HepG2 (cell line): Measurements from ENCODE around the gene PLXNB2. TPM values are rescaled to one million over a fixed set of nuclear protein-coding genes. Genes with fewer than 3 reads are reported as not detected.
A peak's percentile ranks its signal among the peaks of the same experiment; 100 is the strongest.

Source experiments
- DPF2 ChIP-seq: sonication (generic); formaldehyde crosslinking; IDR thresholded peaks from 2 replicates; pipeline ENCODE4 v1.4.0; 2020; ENCODE audit warnings: mild to moderate bottlenecking, low read depth, missing genetic modification reagents, borderline replicate concordance
- ELF3 ChIP-seq: IDR thresholded peaks from 2 replicates; pipeline ENCODE4 v1.6.1; 2016; ENCODE audit warnings: missing genetic modification reagents, missing compliant biosample characterization
- FOSL2 ChIP-seq: sonication (generic); formaldehyde crosslinking; IDR thresholded peaks from 2 replicates; pipeline ENCODE4 v1.4.0; 2020; ENCODE audit warnings: missing genetic modification reagents
- HBP1 ChIP-seq: IDR thresholded peaks from 2 replicates; pipeline ENCODE4 v1.6.1; 2016; ENCODE audit warnings: low read depth, control low read depth
- HNRNPUL1 ChIP-seq: fragments of 200-400 bp; formaldehyde crosslinking; IDR thresholded peaks from 2 replicates; pipeline ENCODE4 v1.6.1; 2017; ENCODE audit warnings: low read depth, mild to moderate bottlenecking, low read length, moderate library complexity
- MBD4 ChIP-seq: IDR thresholded peaks from 2 replicates; pipeline ENCODE4 v1.6.1; 2012; ENCODE audit warnings: low read length, inconsistent platforms, borderline replicate concordance
- NFRKB ChIP-seq: fragments of 450-650 bp; IDR thresholded peaks from 2 replicates; pipeline ENCODE4 v1.6.1; 2017
- PHF8 ChIP-seq: sonication (generic); formaldehyde crosslinking; IDR thresholded peaks from 2 replicates; pipeline ENCODE4 v1.5.0; 2020; ENCODE audit warnings: missing genetic modification reagents
- POLR2A ChIP-seq, 2 experiments: IDR thresholded peaks; 2 replicates each; pipeline ENCODE4 v1.6.1; 2011; ENCODE audit warnings: low read depth in 2 of 2, low read length in 2 of 2, mild to moderate bottlenecking in 1 of 2, moderate library complexity in 1 of 2; ENCODE audit not compliant: insufficient read depth in 1 of 2
- SMYD3 ChIP-seq: sonication (generic); formaldehyde crosslinking; IDR thresholded peaks from 2 replicates; pipeline ENCODE4 v1.8.1; 2023; ENCODE audit warnings: mild to moderate bottlenecking, missing genetic modification reagents
- SRSF1 ChIP-seq: fragments of 200-400 bp; formaldehyde crosslinking; optimal IDR thresholded peaks from 2 replicates; pipeline ENCODE3; 2017; ENCODE audit warnings: mild to moderate bottlenecking, low read depth, low read length, moderate library complexity
- ZMYM2 ChIP-seq: sonication (generic); formaldehyde crosslinking; IDR thresholded peaks from 2 replicates; pipeline ENCODE4 v1.8.0; 2022; ENCODE audit warnings: mild to moderate bottlenecking, missing genetic modification reagents
- ZNF121 ChIP-seq: sonication (generic); formaldehyde crosslinking; IDR thresholded peaks from 2 replicates; pipeline ENCODE4 v1.5.0; 2020; ENCODE audit warnings: mild to moderate bottlenecking, missing genetic modification reagents
- ZNF138 ChIP-seq: sonication (generic); formaldehyde crosslinking; IDR thresholded peaks from 2 replicates; pipeline ENCODE4 v1.5.0; 2020; ENCODE audit warnings: mild to moderate bottlenecking, low read depth, missing genetic modification reagents
- ZNF256 ChIP-seq: sonication (generic); formaldehyde crosslinking; conservative IDR thresholded peaks from 2 replicates; pipeline ENCODE4 v1.4.0; 2020; ENCODE audit warnings: missing genetic modification reagents
- ZNF34 ChIP-seq: sonication (generic); formaldehyde crosslinking; IDR thresholded peaks from 2 replicates; pipeline ENCODE4 v1.4.0; 2020; ENCODE audit warnings: mild to moderate bottlenecking, missing genetic modification reagents, borderline replicate concordance
- ZNF446 ChIP-seq: sonication (generic); formaldehyde crosslinking; IDR thresholded peaks from 2 replicates; pipeline ENCODE4 v1.5.0; 2020; ENCODE audit warnings: mild to moderate bottlenecking, missing genetic modification reagents
- ZNF543 ChIP-seq: sonication (generic); formaldehyde crosslinking; IDR thresholded peaks from 2 replicates; pipeline ENCODE4 v1.4.0; 2020; ENCODE audit warnings: mild to moderate bottlenecking, missing genetic modification reagents
- ZNF572 ChIP-seq: sonication (generic); formaldehyde crosslinking; IDR thresholded peaks from 2 replicates; pipeline ENCODE4 v1.5.1; 2020; ENCODE audit warnings: mild to moderate bottlenecking, missing genetic modification reagents
- ZNF577 ChIP-seq: sonication (generic); formaldehyde crosslinking; IDR thresholded peaks from 2 replicates; pipeline ENCODE4 v1.4.0; 2020; ENCODE audit warnings: mild to moderate bottlenecking, low read depth, missing genetic modification reagents, borderline replicate concordance
- ZNF703 ChIP-seq: sonication (generic); formaldehyde crosslinking; IDR thresholded peaks from 2 replicates; pipeline ENCODE4 v1.5.1; 2020; ENCODE audit warnings: missing genetic modification reagents, mild to moderate bottlenecking, moderate library complexity, borderline replicate concordance
- ZNF841 ChIP-seq: sonication (generic); formaldehyde crosslinking; IDR thresholded peaks from 2 replicates; pipeline ENCODE4 v1.8.1; 2023; ENCODE audit warnings: missing genetic modification reagents, borderline replicate concordance
- polyA plus RNA-seq, 8 experiments: library from polyadenylated mRNA; depleted of rRNA in 3 of 8; stranded (reverse) in 7 of 8; unstranded in 1 of 8; fragments of >200 nt; fragmentation: Illumina TruSeq in 4 of 8; extraction: Trizol in 4 of 8; gene quantifications; 2 replicates each; pipeline versions ENCODE4 v1.2.1 to v1.2.3, GENCODE V29; 2011 to 2016; ENCODE audit warnings: low read depth in 4 of 8, missing spikeins in 1 of 8, mixed read lengths in 1 of 8; ENCODE audit not compliant: insufficient read depth in 1 of 8
- total RNA-seq, 5 experiments: library from RNA; depleted of rRNA; stranded (reverse); fragments of >200 nt; fragmentation: Illumina TruSeq; extraction: Trizol; gene quantifications; 2 replicates each; pipeline ENCODE4 v1.2.3, GENCODE V29; 2016; ENCODE audit warnings: low read depth in 1 of 5
- TF ChIP-seq, protein P1 (sequence below): IDR thresholded peaks from 2 replicates; pipeline ENCODE4 v1.6.1; 2016; ENCODE audit warnings: missing compliant biosample characterization, missing genetic modification reagents, borderline replicate concordance
- TF ChIP-seq, protein P2 (sequence below): sonication (generic); formaldehyde crosslinking; conservative IDR thresholded peaks from 2 replicates; pipeline ENCODE4 v1.4.0; 2020; ENCODE audit warnings: missing genetic modification reagents
- TF ChIP-seq, protein P3 (sequence below), 2 experiments: sonication (generic) in 1 of 2; formaldehyde crosslinking in 1 of 2; IDR thresholded peaks; 2 replicates each; pipeline versions ENCODE4 v1.4.0 to v1.6.1; 2018 to 2020; ENCODE audit warnings: missing genetic modification reagents in 2 of 2, borderline replicate concordance in 1 of 2, low read depth in 1 of 2, mild to moderate bottlenecking in 1 of 2, missing biosample characterization in 1 of 2
- TF ChIP-seq, protein P4 (sequence below): sonication (generic); formaldehyde crosslinking; IDR thresholded peaks from 2 replicates; pipeline ENCODE4 v1.4.0; 2020; ENCODE audit warnings: missing genetic modification reagents, borderline replicate concordance

The PLXNB2 gene
- total and polyA plus RNA-seq, 2 of the 13 experiments (the other 11 are each of a cell fraction or from before 2014, with no cell fraction given): 32.6 to 68.9 TPM

GRCh38 chr22:50308597-50308935, 1.1 kb upstream of the PLXNB2 start (continued):
- TF ChIP-seq, protein P1, sequence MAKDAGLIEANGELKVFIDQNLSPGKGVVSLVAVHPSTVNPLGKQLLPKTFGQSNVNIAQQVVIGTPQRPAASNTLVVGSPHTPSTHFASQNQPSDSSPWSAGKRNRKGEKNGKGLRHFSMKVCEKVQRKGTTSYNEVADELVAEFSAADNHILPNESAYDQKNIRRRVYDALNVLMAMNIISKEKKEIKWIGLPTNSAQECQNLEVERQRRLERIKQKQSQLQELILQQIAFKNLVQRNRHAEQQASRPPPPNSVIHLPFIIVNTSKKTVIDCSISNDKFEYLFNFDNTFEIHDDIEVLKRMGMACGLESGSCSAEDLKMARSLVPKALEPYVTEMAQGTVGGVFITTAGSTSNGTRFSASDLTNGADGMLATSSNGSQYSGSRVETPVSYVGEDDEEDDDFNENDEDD (CRISPR knock-in tag): 0 out of 2 replicates have a peak, but pooled peaks have one; percentile 14
- TF ChIP-seq ZNF543 (CRISPR knock-in tag) (0 out of 2 replicates have a peak, but pooled peaks have one; percentile 11), SRSF1 (no peak), HBP1 (no peak), MBD4 (no peak), FOSL2 (CRISPR knock-in tag) (no peak), POLR2A (IDR thresholded peaks at IDR 0.05; ENCODE audit: insufficient read depth in 1 of 2, low read depth in 2 of 2, low read length in 2 of 2) (0 out of 4 replicates have a peak, but pooled peaks of 1 of the 2 experiments have one; percentile 45), ZNF446 (CRISPR knock-in tag) (no peak), ZNF34 (no peak), ZNF703 (CRISPR knock-in tag) (no peak), ZNF572 (no peak), DPF2 (CRISPR knock-in tag) (no peak), ELF3 (CRISPR knock-in tag) (peak; percentile 77), ZNF841 (no peak), SMYD3 (CRISPR knock-in tag) (no peak), ZMYM2 (CRISPR knock-in tag) (no peak), PHF8 (CRISPR knock-in tag) (no peak), ZNF577 (CRISPR knock-in tag) (no peak), HNRNPUL1 (no peak), NFRKB (no peak), ZNF138 (CRISPR knock-in tag) (no peak), ZNF121 (no peak), ZNF256 (CRISPR knock-in tag) (no peak)
- TF ChIP-seq, protein P2, sequence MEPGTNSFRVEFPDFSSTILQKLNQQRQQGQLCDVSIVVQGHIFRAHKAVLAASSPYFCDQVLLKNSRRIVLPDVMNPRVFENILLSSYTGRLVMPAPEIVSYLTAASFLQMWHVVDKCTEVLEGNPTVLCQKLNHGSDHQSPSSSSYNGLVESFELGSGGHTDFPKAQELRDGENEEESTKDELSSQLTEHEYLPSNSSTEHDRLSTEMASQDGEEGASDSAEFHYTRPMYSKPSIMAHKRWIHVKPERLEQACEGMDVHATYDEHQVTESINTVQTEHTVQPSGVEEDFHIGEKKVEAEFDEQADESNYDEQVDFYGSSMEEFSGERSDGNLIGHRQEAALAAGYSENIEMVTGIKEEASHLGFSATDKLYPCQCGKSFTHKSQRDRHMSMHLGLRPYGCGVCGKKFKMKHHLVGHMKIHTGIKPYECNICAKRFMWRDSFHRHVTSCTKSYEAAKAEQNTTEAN (CRISPR knock-in tag): no peak
- TF ChIP-seq, protein P3, sequence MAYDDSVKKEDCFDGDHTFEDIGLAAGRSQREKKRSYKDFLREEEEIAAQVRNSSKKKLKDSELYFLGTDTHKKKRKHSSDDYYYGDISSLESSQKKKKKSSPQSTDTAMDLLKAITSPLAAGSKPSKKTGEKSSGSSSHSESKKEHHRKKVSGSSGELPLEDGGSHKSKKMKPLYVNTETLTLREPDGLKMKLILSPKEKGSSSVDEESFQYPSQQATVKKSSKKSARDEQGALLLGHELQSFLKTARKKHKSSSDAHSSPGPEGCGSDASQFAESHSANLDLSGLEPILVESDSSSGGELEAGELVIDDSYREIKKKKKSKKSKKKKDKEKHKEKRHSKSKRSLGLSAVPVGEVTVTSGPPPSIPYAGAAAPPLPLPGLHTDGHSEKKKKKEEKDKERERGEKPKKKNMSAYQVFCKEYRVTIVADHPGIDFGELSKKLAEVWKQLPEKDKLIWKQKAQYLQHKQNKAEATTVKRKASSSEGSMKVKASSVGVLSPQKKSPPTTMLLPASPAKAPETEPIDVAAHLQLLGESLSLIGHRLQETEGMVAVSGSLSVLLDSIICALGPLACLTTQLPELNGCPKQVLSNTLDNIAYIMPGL (CRISPR knock-in tag; IDR thresholded peaks at IDR 0.05; ENCODE audit: borderline replicate concordance in 1 of 2, low read depth in 1 of 2): no peak
- TF ChIP-seq, protein P4, sequence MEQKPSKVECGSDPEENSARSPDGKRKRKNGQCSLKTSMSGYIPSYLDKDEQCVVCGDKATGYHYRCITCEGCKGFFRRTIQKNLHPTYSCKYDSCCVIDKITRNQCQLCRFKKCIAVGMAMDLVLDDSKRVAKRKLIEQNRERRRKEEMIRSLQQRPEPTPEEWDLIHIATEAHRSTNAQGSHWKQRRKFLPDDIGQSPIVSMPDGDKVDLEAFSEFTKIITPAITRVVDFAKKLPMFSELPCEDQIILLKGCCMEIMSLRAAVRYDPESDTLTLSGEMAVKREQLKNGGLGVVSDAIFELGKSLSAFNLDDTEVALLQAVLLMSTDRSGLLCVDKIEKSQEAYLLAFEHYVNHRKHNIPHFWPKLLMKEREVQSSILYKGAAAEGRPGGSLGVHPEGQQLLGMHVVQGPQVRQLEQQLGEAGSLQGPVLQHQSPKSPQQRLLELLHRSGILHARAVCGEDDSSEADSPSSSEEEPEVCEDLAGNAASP (CRISPR knock-in tag): no peak
